Measurements from ENCODE around the gene PIP4K2B. TPM values are rescaled to one million over a fixed set of nuclear protein-coding genes. Genes with fewer than 3 reads are reported as not detected.

PIP4K2B gene
- total RNA-seq, 1 experiment from 2014 or later: 42.3 TPM

DNA sequence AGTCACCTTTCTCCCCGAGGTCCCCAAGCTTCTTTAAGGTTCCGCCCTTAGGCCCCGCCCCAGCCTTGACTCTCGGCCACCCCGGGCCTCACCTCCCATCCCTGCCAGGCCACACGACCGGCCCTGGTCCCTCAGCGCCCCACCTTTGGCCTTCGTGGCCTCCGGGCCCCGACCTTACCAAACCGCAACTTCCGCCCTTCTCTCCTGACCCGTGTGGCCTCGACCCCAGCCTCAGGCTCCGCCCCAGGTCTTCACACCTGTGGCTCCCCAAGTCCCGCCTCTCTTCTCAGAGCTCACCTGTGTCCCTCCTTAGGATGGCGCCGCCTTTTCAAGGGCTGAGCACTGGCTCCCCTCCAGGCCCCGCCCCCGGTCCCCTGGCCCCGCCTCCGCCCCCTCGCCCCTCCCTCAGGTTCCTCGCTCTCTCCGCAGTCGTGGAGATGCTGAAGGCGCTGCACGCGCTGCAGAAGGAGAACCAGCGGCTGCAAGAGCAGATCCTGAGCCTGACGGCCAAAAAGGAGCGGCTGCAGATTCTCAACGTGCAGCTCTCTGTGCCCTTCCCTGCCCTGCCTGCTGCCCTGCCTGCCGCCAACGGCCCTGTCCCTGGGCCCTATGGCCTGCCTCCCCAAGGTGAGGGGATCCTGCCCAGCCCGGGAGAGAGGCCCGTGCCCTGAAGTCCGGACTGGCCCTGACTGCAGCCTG is 79.3 kb downstream of the PIP4K2B start:
- ATAC-seq (no peak), DNase-seq (ENCODE audit: low read depth, low spot score) (no peak)
- Histone ChIP-seq H3K9me3 (ENCODE audit: control insufficient read depth, insufficient read depth, low read depth, low read length) (no peaks in the 10 kb centered on the region), H3K4me1 (ENCODE audit: control insufficient read depth, insufficient read depth, low read length) (no peaks in the 10 kb centered on the region), H3K4me3 (ENCODE audit: low read depth in 2 of 2, low read length in 2 of 2) (no peak overlapping the region), H3K27me3 (ENCODE audit: control insufficient read depth, insufficient read depth, low read length) (no peaks in the 10 kb centered on the region), H3K27ac (ENCODE audit: low read length) (no peak overlapping the region), H3K36me3 (ENCODE audit: control insufficient read depth, insufficient read depth, low read length) (no peaks in the 10 kb centered on the region)
- ChIA-PET CTCF (no interaction called here), POLR2A (no interaction called here)
- in situ Hi-C loops (cut with HindIII; ENCODE audit: low pct_unique_long_range_greater_than_20kb, low sequenced_read_pairs): no loop called here
- no TSS peak for BruUV-seq (replicated peaks)
- intact Hi-C loops (cut with micrococcal nuclease; ENCODE audit: unreplicated experiment): no loop called here
- TF ChIP-seq POLR2AphosphoS5 (IDR thresholded peaks at IDR 0.05; ENCODE audit: low read depth, low read length) (no peak), REST (IDR thresholded peaks at IDR 0.05; ENCODE audit: insufficient read depth in 1 of 2, low read depth in 2 of 2, low read length in 1 of 2) (no peak), SIN3A (IDR thresholded peaks at IDR 0.05; ENCODE audit: borderline replicate concordance, insufficient read depth, low read depth, low read length) (no peak), TCF7L2 (IDR thresholded peaks at IDR 0.05; ENCODE audit: low read depth, low read length) (no peak)
- TF ChIP-seq, protein P1, sequence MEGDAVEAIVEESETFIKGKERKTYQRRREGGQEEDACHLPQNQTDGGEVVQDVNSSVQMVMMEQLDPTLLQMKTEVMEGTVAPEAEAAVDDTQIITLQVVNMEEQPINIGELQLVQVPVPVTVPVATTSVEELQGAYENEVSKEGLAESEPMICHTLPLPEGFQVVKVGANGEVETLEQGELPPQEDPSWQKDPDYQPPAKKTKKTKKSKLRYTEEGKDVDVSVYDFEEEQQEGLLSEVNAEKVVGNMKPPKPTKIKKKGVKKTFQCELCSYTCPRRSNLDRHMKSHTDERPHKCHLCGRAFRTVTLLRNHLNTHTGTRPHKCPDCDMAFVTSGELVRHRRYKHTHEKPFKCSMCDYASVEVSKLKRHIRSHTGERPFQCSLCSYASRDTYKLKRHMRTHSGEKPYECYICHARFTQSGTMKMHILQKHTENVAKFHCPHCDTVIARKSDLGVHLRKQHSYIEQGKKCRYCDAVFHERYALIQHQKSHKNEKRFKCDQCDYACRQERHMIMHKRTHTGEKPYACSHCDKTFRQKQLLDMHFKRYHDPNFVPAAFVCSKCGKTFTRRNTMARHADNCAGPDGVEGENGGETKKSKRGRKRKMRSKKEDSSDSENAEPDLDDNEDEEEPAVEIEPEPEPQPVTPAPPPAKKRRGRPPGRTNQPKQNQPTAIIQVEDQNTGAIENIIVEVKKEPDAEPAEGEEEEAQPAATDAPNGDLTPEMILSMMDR (IDR thresholded peaks at IDR 0.05): no peak

DNA sequence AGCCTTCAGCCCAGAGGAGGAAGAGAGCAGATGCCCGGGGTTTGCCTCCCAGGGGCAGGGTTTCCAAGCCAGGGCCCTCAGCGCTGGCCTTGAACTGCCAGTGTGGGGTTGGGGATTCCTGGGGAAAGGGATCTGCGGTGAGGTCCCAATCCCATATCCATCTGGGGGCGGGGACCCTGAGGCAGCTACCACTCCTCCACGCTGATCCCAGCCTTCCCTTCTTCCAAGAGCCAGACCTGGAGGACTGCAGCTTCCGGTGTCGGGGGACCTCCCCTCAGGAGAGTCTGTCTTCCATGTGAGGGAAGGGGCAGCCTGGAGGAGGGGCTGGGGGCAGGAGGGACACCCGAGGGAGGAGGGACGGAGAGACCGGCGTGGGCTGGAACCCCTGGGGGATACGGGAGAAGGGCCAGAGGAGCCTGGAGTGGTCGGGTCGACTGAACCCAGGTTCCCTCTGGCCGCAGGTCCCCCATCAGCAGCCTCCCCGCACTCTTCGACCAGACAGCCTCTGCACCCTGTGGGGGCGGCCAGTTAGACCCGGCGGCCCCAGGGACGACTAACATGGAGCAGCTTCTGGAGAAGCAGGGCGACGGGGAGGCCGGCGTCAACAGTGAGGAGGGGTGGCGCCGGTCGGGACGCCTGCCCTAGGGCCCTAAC is 79.9 kb downstream of the PIP4K2B start:
- ChIA-PET CTCF (interaction anchor here (0.5 kb wide), 1 partner anchor 64 kb away, joined by 4 read pairs; no protein-coding TSS in a partner anchor), POLR2A (no interaction called here)
- Histone ChIP-seq H3K27me3 (ENCODE audit: control insufficient read depth, insufficient read depth, low read length) (no peaks in the 10 kb centered on the region), H3K27ac (ENCODE audit: low read length) (no peak overlapping the region), H3K4me1 (ENCODE audit: control insufficient read depth, insufficient read depth, low read length) (no peaks in the 10 kb centered on the region), H3K4me3 (ENCODE audit: low read depth in 2 of 2, low read length in 2 of 2) (no peak overlapping the region), H3K36me3 (ENCODE audit: control insufficient read depth, insufficient read depth, low read length) (no peaks in the 10 kb centered on the region), H3K9me3 (ENCODE audit: control insufficient read depth, insufficient read depth, low read depth, low read length) (no peaks in the 10 kb centered on the region)
- TF ChIP-seq, protein P1 (IDR thresholded peaks at IDR 0.05): no peak
- no peak for TF ChIP-seq TCF7L2 (IDR thresholded peaks at IDR 0.05; ENCODE audit: low read depth, low read length)
- TF ChIP-seq REST (IDR thresholded peaks at IDR 0.05; ENCODE audit: insufficient read depth in 1 of 2, low read depth in 2 of 2, low read length in 1 of 2): no peak
- no peak for TF ChIP-seq POLR2AphosphoS5 (IDR thresholded peaks at IDR 0.05; ENCODE audit: low read depth, low read length)
- no peak for TF ChIP-seq SIN3A (IDR thresholded peaks at IDR 0.05; ENCODE audit: borderline replicate concordance, insufficient read depth, low read depth, low read length)
- DNase-seq (ENCODE audit: low read depth, low spot score) (no peak), ATAC-seq (no peak)
- intact Hi-C loops (cut with micrococcal nuclease; ENCODE audit: unreplicated experiment): no loop called here
- in situ Hi-C loops (cut with HindIII; ENCODE audit: low pct_unique_long_range_greater_than_20kb, low sequenced_read_pairs): no loop called here
- BruUV-seq (replicated peaks): no TSS peak

Measured in Panc1 (cell line).